ENCODE measurements around the gene PDSS2. TPM values are rescaled to one million over a fixed set of nuclear protein-coding genes. Genes with fewer than 3 reads are reported as not detected.
"Not testable (repeated sequence)": the region's sequence is repeated elsewhere in the genome, so short reads cannot be mapped to it uniquely, and the experiment has no call there.

The PDSS2 gene
- polyA plus RNA-seq, 1 donor (not counting 4 experiments of a cell fraction or from before 2014, with no cell fraction given): 12.5 TPM

- DNase-seq (ENCODE audit: low read depth, low spot score) (no peak), FAIRE-seq (no peak)
- Histone ChIP-seq H3K27ac (ENCODE audit: control insufficient read depth, insufficient read depth, low read length) (no peak overlapping the region), H3K36me3 (ENCODE audit: control insufficient read depth in 2 of 2, extremely low read depth in 1 of 2, insufficient read depth in 2 of 2, low read length in 2 of 2) (no peaks in the 10 kb centered on the region), H3K4me2 (ENCODE audit: control insufficient read depth, extremely low read depth, insufficient read depth, low read depth, low read length) (no peak overlapping the region), H3K9me1 (ENCODE audit: control insufficient read depth, extremely low read depth, insufficient read depth, low read length) (no peaks in the 10 kb centered on the region), H3K27me3 (ENCODE audit: control insufficient read depth, extremely low read depth, insufficient read depth, low read length) (no peaks in the 10 kb centered on the region), H4K20me1 (ENCODE audit: control insufficient read depth, extremely low read depth, insufficient read depth, low read length) (no peaks in the 10 kb centered on the region), H3K79me2 (ENCODE audit: control insufficient read depth, insufficient read depth, low read length) (peaks cover 8% of the 10 kb centered on the region), H3K9me3 (ENCODE audit: control insufficient read depth, low read depth, low read length) (no peaks in the 10 kb centered on the region), H3K4me1 (ENCODE audit: control insufficient read depth, extremely low read depth, insufficient read depth, low read length) (no peaks in the 10 kb centered on the region), H3K9ac (ENCODE audit: control insufficient read depth, extremely low read depth, insufficient read depth, low read length) (no peak overlapping the region), H2AFZ (ENCODE audit: control insufficient read depth, low read length) (no peak overlapping the region), H3K4me3 (ENCODE audit: control insufficient read depth in 2 of 3, extremely low read depth in 1 of 3, insufficient read depth in 2 of 3, low read depth in 1 of 3, low read length in 3 of 3) (no peak overlapping the region)
- TF ChIP-seq CTCF (optimal IDR thresholded peaks at IDR 0.05 in 1 of 3, IDR thresholded peaks at IDR 0.05 in 1 of 3, conservative IDR thresholded peaks at IDR 0.05 in 1 of 3; ENCODE audit: extremely low read depth in 1 of 3, insufficient read depth in 2 of 3, low read length in 3 of 3): no peak
- no peak for TF ChIP-seq EZH2 (IDR thresholded peaks at IDR 0.05; ENCODE audit: low read length)
- dilution Hi-C loops (cut with MboI; ENCODE audit: extremely low pct_ligation_motif_present, low sequenced_read_pairs): no loop called here
Measured at GRCh38 chr6:107434812-107435211, 24.6 kb downstream of the PDSS2 start.

- DNase-seq (ENCODE audit: low read depth, low spot score); H3K9me1 ChIP-seq (ENCODE audit: control insufficient read depth, extremely low read depth, insufficient read depth, low read length); FAIRE-seq: not testable (repeated sequence)
Measured at GRCh38 chr6:107425951-107426350, 33.4 kb downstream of the PDSS2 start.

GRCh38 chr6:107423474-107423990, 35.8 kb downstream of the PDSS2 start:
- FAIRE-seq (no peak), DNase-seq (ENCODE audit: low read depth, low spot score) (no peak)
- Histone ChIP-seq H3K27ac (ENCODE audit: control insufficient read depth, insufficient read depth, low read length) (no peak overlapping the region), H3K4me1 (ENCODE audit: control insufficient read depth, extremely low read depth, insufficient read depth, low read length) (no peaks in the 10 kb centered on the region), H3K79me2 (ENCODE audit: control insufficient read depth, insufficient read depth, low read length) (no peaks in the 10 kb centered on the region), H3K9me3 (ENCODE audit: control insufficient read depth, low read depth, low read length) (peaks cover 3% of the 10 kb centered on the region), H3K9me1 (ENCODE audit: control insufficient read depth, extremely low read depth, insufficient read depth, low read length) (no peaks in the 10 kb centered on the region), H3K36me3 (ENCODE audit: control insufficient read depth in 2 of 2, extremely low read depth in 1 of 2, insufficient read depth in 2 of 2, low read length in 2 of 2) (no peaks in the 10 kb centered on the region), H2AFZ (ENCODE audit: control insufficient read depth, low read length) (no peak overlapping the region), H3K27me3 (ENCODE audit: control insufficient read depth, extremely low read depth, insufficient read depth, low read length) (no peaks in the 10 kb centered on the region), H3K4me3 (ENCODE audit: control insufficient read depth in 2 of 3, extremely low read depth in 1 of 3, insufficient read depth in 2 of 3, low read depth in 1 of 3, low read length in 3 of 3) (no peak overlapping the region), H3K4me2 (ENCODE audit: control insufficient read depth, extremely low read depth, insufficient read depth, low read depth, low read length) (no peak overlapping the region), H3K9ac (ENCODE audit: control insufficient read depth, extremely low read depth, insufficient read depth, low read length) (no peak overlapping the region), H4K20me1 (ENCODE audit: control insufficient read depth, extremely low read depth, insufficient read depth, low read length) (no peaks in the 10 kb centered on the region)
- TF ChIP-seq CTCF (optimal IDR thresholded peaks at IDR 0.05 in 1 of 3, IDR thresholded peaks at IDR 0.05 in 1 of 3, conservative IDR thresholded peaks at IDR 0.05 in 1 of 3; ENCODE audit: extremely low read depth in 1 of 3, insufficient read depth in 2 of 3, low read length in 3 of 3): no peak
- dilution Hi-C loops (cut with MboI; ENCODE audit: extremely low pct_ligation_motif_present, low sequenced_read_pairs): no loop called here

More at GRCh38 chr6:107425951-107426350, 33.4 kb downstream of the PDSS2 start:
- H3K4me2 ChIP-seq (ENCODE audit: control insufficient read depth, extremely low read depth, insufficient read depth, low read depth, low read length); dilution Hi-C loops (cut with MboI; ENCODE audit: extremely low pct_ligation_motif_present, low sequenced_read_pairs); H2AFZ ChIP-seq (ENCODE audit: control insufficient read depth, low read length); H3K27me3 ChIP-seq (ENCODE audit: control insufficient read depth, extremely low read depth, insufficient read depth, low read length); H3K36me3 ChIP-seq (ENCODE audit: control insufficient read depth in 2 of 2, extremely low read depth in 1 of 2, insufficient read depth in 2 of 2, low read length in 2 of 2); H3K9ac ChIP-seq (ENCODE audit: control insufficient read depth, extremely low read depth, insufficient read depth, low read length); H3K27ac ChIP-seq (ENCODE audit: control insufficient read depth, insufficient read depth, low read length); H4K20me1 ChIP-seq (ENCODE audit: control insufficient read depth, extremely low read depth, insufficient read depth, low read length); H3K4me3 ChIP-seq (ENCODE audit: control insufficient read depth in 2 of 3, extremely low read depth in 1 of 3, insufficient read depth in 2 of 3, low read depth in 1 of 3, low read length in 3 of 3); H3K79me2 ChIP-seq (ENCODE audit: control insufficient read depth, insufficient read depth, low read length); H3K9me3 ChIP-seq (ENCODE audit: control insufficient read depth, low read depth, low read length); H3K4me1 ChIP-seq (ENCODE audit: control insufficient read depth, extremely low read depth, insufficient read depth, low read length): not testable (repeated sequence)

Measured in keratinocyte (primary cell).